ENCODE data around the gene MMP13.
"Not testable (repeated sequence)": the region's sequence is repeated elsewhere in the genome, so short reads cannot be mapped to it uniquely, and the experiment has no call there.

The MMP13 gene

DNA sequence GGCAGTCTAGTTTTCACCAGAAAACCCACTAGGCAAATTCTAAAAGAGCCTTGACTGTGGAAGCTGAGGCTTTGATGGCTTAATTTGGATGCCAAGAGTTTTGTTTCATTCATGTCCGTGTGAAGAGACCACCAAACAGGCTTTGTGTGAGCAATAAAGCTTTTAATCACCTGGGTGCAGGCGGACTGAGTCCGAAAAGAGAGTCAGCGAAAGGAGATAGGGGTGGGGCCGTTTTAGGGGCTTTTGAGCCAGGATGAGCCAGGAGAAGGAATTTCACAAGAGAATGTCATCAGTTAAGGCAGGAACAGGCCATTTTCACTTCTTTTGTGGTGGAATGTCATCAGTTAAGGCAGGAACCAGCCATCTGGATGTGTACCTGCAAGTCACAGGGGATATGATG lies 51.6 kb downstream of the MMP13 start:
- DNase-seq (ENCODE audit: low read depth in 2 of 2): not testable (repeated sequence)

DNA sequence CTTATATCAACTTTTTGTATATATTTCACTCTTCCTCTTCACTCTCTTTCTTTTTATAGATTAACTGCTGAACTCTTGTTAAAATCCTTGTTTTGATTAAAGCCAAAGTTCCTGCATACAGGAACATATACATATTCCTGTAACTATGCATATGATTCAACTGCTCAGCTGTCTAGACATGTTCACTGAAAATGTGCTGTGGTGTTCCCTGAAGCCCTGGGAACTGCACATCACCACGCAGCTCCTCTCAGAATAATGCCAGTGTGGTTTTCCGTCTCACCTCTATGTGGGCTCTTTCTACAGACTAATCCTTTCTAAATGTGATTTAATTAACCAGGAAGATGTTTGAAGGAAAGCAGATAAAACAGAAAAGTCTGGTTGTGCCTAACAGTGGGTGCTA lies 55.2 kb downstream of the MMP13 start:
- DNase-seq (ENCODE audit: low read depth in 2 of 2): no peak
